Measurements from ENCODE around the gene SLC9A6.

- TF ChIP-seq CTCF (IDR thresholded peaks at IDR 0.05; ENCODE audit: low read length) (no peak), EZH2 (optimal IDR thresholded peaks at IDR 0.05; ENCODE audit: low read depth, low read length) (no peak), EZH2phosphoT487 (IDR thresholded peaks at IDR 0.05; ENCODE audit: low read length) (no peak)
Measured at GRCh38 chrX:135988245-135988644, 3.0 kb downstream of the SLC9A6 start.
